Fibroblast of pulmonary artery (primary cell): ENCODE results near the gene ZNF575.

Source experiments
- DNase-seq: peaks from one replicate; pipeline ENCODE4 v3.0.0-alpha.2; 2010; ENCODE audit warnings: low read depth
- H3K4me3 ChIP-seq: replicated peaks from 2 replicates; pipeline ENCODE4 v1.5.1; 2011; ENCODE audit warnings: low read depth, mild to moderate bottlenecking, control low read depth, low read length, moderate library complexity
- TF ChIP-seq, protein P1 (sequence below): IDR thresholded peaks from 2 replicates; pipeline ENCODE4 v1.5.1; 2011; ENCODE audit warnings: mild to moderate bottlenecking, control low read depth, low read length, inconsistent platforms; ENCODE audit errors: missing control alignments

ZNF575 gene

DNA sequence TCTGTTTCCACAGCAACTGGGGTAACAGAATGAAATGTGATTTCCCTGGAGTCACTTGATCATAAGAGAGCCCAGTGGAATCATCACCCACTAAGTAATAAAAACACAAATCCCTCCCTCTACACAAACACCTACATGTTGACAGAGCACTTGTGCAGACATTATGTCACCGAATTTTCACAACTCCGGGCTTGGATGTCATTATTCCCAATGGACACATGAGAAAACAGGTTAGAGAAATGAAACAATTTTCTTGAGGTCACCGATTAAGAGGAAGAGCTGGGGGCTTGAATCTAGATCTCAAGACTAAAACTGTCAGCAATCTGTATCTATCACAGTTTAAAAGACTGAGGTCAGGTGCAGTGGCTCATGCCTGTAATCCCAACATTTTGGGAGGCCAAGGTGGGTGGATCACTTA lies 39.2 kb downstream of the ZNF575 start:
- TF ChIP-seq, protein P1, sequence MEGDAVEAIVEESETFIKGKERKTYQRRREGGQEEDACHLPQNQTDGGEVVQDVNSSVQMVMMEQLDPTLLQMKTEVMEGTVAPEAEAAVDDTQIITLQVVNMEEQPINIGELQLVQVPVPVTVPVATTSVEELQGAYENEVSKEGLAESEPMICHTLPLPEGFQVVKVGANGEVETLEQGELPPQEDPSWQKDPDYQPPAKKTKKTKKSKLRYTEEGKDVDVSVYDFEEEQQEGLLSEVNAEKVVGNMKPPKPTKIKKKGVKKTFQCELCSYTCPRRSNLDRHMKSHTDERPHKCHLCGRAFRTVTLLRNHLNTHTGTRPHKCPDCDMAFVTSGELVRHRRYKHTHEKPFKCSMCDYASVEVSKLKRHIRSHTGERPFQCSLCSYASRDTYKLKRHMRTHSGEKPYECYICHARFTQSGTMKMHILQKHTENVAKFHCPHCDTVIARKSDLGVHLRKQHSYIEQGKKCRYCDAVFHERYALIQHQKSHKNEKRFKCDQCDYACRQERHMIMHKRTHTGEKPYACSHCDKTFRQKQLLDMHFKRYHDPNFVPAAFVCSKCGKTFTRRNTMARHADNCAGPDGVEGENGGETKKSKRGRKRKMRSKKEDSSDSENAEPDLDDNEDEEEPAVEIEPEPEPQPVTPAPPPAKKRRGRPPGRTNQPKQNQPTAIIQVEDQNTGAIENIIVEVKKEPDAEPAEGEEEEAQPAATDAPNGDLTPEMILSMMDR: no peak
- no peak for DNase-seq
- no peak overlapping the region for H3K4me3 ChIP-seq

DNA sequence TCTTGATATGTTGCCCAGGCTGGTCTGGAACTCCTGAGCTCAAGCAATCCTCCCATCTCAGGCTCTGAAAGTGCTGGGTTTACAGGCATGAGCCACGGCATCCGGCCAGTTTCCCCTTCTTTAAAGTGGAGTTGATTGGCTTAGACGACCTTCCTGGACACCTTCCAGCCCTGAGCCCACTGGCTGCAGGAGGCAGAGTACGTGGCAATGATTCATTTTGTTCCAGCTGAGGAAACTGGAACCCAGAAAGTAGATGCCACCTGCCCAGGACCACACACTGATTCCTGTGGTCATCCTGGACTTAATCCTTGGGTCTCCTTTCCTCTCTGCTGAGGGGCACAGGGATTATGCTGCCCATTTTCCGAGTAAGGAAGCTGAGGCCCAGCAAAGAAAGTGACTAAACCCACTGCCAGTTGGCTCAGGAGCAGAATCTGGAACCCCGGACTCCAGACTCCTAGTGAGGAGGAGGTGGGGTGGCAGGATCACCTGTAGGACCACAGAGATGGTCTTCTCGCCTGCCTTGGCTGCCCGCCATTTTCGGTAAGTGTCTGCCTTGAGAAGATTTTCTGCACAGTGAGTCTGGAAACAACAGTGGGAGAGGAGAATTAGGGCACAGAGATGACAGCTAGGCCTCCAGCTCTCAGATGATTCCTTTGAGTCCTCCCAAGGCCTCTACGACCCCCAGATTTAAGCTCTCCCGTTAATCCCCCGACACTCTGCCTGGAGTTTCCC lies 41.6 kb downstream of the ZNF575 start:
- peak overlapping the region; percentile 99 for H3K4me3 ChIP-seq
- TF ChIP-seq, protein P1: no peak
- no peak for DNase-seq

DNA sequence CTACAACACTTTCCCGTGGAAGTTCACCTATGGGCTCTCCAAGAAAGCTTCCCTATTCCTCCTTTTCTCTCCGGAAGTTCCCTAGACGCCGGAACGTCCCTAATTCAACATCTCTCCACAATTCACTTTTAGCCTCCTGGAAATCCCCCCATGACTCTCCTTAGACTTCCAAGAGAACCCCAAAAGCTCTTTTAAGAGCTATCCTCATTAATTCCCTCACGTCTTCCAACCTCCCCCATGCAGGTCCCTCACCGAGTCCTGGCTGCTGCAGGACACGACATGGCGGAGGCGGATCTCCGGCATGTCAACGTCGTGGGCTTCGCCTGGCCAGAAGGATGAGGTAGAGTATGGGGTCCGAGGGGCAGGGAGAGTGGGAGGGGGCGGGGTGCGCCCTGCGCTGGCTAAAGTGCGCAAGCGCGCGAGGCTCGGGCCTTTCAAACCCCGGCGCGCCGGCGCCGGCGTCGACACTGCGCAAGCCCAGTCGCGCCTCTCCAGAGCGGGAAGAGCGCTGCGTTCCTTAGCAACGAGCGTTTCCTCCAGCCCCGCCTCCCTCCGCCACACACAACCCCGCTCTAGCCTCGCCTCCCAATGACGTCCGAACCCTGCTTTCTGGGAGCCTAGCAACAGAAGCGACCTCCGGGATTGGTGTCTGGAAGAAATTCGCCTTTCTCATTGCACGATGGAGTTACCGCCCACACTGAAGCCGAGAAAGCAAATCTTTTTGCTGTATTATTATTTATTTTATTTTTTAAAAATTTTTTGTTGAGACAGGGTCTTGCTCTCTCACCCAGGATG lies 42.4 kb downstream of the ZNF575 start, which contains the start of the genes PINLYP and XRCC1:
TSS of gene PINLYP (plus strand) at position 646 of the 795 bp plus-strand sequence. CDS start 1,391 bp downstream, outside the sequence.
TSS of gene XRCC1 (minus strand) at position 372 of the 795 bp plus-strand sequence. CDS start at position 303, 69 bp downstream.
- TF ChIP-seq, protein P1: no peak
- peak; percentile 99 for DNase-seq
- peak within 1 kb of the TSS; percentile 99 for H3K4me3 ChIP-seq

DNA sequence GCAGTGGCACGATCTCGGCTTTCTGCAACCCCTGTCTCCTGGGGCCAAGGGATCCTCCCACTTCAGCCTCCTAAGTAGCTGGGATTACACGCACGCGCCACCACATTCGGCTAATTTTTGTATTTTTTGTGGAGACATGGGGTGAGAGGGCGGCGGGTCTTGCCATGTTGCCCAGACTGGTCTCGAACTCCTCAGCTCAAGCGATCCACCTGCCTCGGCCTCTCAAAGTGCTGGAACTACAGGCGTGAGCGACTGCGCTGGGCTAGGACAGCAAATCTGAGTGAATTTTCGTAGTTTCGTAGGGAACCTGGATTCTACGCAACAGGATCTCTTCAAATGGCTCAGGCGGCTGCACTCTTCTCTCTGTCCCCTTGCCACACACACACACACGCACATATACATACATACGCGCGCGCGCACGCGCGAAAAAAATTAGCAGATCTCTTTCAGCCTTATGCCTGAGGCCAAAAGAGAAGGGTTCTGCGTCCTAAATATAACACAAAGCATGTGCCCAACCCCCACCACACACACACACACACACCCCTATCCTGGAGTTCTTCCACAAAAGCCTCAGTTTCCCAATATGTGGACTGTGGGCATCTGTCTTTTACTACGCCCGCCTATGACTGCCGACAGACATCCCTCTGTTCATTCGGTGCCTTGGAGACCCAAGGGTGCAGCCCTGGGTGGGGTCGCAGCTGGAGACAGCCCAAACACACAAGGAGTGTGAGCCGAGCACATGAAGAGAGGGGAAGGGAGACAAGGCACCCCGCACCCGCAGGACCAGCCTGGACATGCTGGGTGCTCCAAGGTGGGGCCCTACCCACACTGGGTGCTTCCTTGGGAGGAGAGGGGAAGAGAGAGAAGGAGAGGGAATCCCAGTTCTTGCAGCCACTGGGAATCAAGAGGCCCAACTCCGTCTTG lies 43.2 kb downstream of the ZNF575 start:
- H3K4me3 ChIP-seq: peak overlapping the region; percentile 99
- TF ChIP-seq, protein P1: no peak
- DNase-seq: no peak

DNA sequence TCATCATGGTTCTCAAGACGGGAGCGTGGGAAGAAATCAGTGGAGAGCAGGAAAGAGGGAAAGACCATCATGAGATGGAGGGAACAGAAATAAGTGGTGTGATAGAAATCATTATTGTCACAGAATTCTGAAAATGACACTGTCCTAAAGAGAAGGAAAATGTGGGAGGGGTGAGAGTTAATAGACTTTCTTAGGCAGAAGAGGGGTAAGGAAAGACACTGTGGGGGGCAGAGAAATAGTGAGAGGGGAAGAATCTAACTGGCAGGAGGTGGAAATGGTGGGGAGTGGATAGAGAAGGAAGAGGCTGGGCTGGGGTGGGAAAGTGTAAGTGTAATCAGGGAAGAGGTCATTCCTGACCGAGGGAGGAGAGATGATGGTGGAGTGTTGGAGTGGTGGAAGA lies 45.8 kb downstream of the ZNF575 start:
- TF ChIP-seq, protein P1: no peak
- no peak for DNase-seq
- no peak overlapping the region for H3K4me3 ChIP-seq

DNA sequence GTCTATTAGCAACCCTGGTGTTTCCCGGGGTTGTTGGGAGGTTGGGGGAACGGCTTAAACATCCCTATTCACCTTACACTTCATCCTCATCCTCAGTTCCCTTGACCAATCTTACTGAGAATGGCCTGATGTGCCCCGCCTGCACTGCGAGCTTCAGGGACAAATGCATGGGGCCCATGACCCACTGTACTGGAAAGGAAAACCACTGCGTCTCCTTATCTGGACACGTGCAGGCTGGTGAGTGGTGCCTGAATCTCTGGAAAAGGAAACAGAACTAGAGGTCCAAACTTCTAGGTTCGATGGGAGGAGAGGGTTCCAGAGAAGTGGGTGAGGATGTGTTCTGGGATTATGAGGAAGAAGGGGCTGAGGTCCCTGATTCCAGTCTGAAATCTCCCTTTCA lies 48.5 kb downstream of the ZNF575 start:
- no peak overlapping the region for H3K4me3 ChIP-seq
- TF ChIP-seq, protein P1: no peak
- no peak for DNase-seq
